GM12892 (cell line): ENCODE measurements around the gene SH3TC1.

Experiments
- DNase-seq: peaks from one replicate; pipeline ENCODE4 v3.0.0; 2011; ENCODE audit not compliant: insufficient read length
- FAIRE-seq: peaks from 2 replicates; lab custom pipeline; 2011; peaks lifted over from hg19 to GRCh38; lab: Jason Lieb, UNC
- POLR2A ChIP-seq: IDR thresholded peaks from 2 replicates; pipeline ENCODE4 v1.6.1; 2011; ENCODE audit warnings: low read depth, low read length, control low read depth
- POLR2AphosphoS5 ChIP-seq: IDR thresholded peaks from 2 replicates; pipeline ENCODE4 v1.6.1; 2011; ENCODE audit warnings: low read depth, low read length, control low read depth
- TAF1 ChIP-seq: IDR thresholded peaks from 2 replicates; pipeline ENCODE4 v1.6.1; 2011; ENCODE audit warnings: low read depth, mild to moderate bottlenecking, control low read depth, low read length, borderline replicate concordance

SH3TC1 gene

DNA sequence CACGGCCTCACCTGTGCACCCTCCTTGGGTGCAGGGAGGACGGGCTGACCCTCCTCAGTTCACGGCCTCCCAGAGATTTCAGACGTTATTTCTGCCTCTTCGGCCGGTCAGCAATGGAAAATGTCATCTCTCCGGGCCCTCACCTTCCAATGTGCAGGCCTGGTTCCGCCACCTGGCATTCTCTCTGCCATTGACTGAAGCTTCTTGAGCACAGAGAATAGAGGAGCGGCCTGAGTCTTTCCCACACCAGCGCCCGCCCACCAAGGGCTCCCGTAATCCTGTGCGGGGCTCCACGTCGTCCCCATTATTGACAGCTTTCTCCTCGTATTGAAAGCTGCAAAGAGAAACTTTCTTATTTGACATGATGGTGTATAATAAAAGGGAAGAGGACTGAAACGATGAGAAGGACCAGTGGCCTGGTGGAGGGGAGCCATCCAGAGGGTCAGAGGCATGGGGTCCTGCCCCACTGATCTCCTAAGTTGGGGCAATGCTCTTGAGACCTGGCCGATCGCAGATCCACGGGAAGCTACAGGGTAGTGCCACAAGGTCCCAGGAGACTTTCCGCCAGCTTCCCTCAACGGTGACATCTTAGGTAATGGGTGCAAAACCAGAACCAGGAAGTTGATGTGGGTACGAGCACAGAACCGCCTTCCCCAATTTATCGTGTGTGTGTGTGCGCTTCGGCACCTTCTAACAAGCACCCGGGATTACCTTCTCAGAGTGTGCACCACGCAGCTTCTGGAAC is 91.0 kb downstream of the SH3TC1 start:
- no peak for FAIRE-seq
- TF ChIP-seq POLR2AphosphoS5 = no peak

DNA sequence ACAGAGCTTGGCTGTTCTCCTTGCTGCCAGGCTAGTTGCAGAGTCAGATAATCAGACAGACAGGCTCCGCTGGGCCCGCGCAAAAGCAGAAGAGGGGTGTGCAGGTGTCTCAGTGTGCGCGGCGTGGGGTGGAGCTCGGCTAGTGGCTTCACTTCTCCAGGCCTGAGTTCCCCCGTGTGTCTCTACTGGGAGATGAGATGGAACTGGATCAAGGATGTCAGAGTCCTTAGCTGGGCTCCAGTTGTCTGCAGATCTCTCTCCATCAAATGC is 91.5 kb downstream of the SH3TC1 start:
- FAIRE-seq (no peak), DNase-seq (no peak)
- TF ChIP-seq POLR2AphosphoS5 (no peak), POLR2A (no peak), TAF1 (no peak)

More for the DNA sequence above, 91.0 kb downstream of the SH3TC1 start:
- DNase-seq = no peak
